HG03571 (cell line): Measurements from ENCODE around the gene TMEM221.
A peak's percentile ranks its signal among the peaks of the same experiment; 100 is the strongest.

ENCODE experiments used
- ATAC-seq: cut with Tn5 transposase; IDR thresholded peaks from one replicate; pipeline ENCODE4 v1.9.1; 2021; ENCODE audit not compliant: unreplicated experiment

TMEM221 gene

GRCh38 chr19:17473041-17473440 lies 24.6 kb upstream of the TMEM221 start:
- no peak for ATAC-seq

- no peak for ATAC-seq
Observed at GRCh38 chr19:17471410-17472125, 23.1 kb upstream of the TMEM221 start.

- peak; percentile 63 for ATAC-seq
Observed at GRCh38 chr19:17470068-17470841, 21.8 kb upstream of the TMEM221 start, which contains the start of gene SLC27A1. Gene SLC27A1, plus strand, starts transcription at chr19:17470524. Its CDS starts 17 bp downstream, at chr19:17470541.

- peak; percentile 51 for ATAC-seq
Observed at GRCh38 chr19:17469481-17470067, 21.1 kb upstream of the TMEM221 start.

GRCh38 chr19:17469092-17469480 lies 20.6 kb upstream of the TMEM221 start:
- no peak for ATAC-seq

GRCh38 chr19:17468302-17469091 lies 20.0 kb upstream of the TMEM221 start:
- ATAC-seq, result no peak

GRCh38 chr19:17467471-17468301 lies 19.2 kb upstream of the TMEM221 start:
- ATAC-seq, result no peak

GRCh38 chr19:17466487-17466850 lies 18.0 kb upstream of the TMEM221 start:
- no peak for ATAC-seq

- ATAC-seq, result no peak
Observed at GRCh38 chr19:17460372-17461230, 12.1 kb upstream of the TMEM221 start, which contains the start of gene NXNL1. Gene NXNL1, minus strand, starts transcription at chr19:17460926. Its CDS starts 57 bp downstream, at chr19:17460869.

GRCh38 chr19:17458970-17459369 lies 10.5 kb upstream of the TMEM221 start:
- no peak for ATAC-seq

GRCh38 chr19:17457616-17458015 lies 9.1 kb upstream of the TMEM221 start:
- ATAC-seq, result no peak

GRCh38 chr19:17456127-17456526 lies 7.7 kb upstream of the TMEM221 start:
- ATAC-seq, result no peak

- ATAC-seq, result no peak
Observed at GRCh38 chr19:17455308-17456123, 7.0 kb upstream of the TMEM221 start.

- no peak for ATAC-seq
Observed at GRCh38 chr19:17454576-17455071, 6.2 kb upstream of the TMEM221 start.

GRCh38 chr19:17451820-17452219 lies 3.4 kb upstream of the TMEM221 start:
- ATAC-seq, result no peak

- ATAC-seq, result no peak
Observed at GRCh38 chr19:17450264-17451075, 2.0 kb upstream of the TMEM221 start.

- no peak for ATAC-seq
Observed at GRCh38 chr19:17447704-17448130, 751 bp downstream of the TMEM221 start.
